HG02798 (cell line): ENCODE data around the gene TCEANC2.
"Not testable (repeated sequence)": the region's sequence is repeated elsewhere in the genome, so short reads cannot be mapped to it uniquely, and the experiment has no call there.

ENCODE experiments used
- ATAC-seq: cut with Tn5 transposase; IDR thresholded peaks from one replicate; pipeline ENCODE4 v1.9.1; 2021; ENCODE audit warnings: mild to moderate bottlenecking; ENCODE audit not compliant: unreplicated experiment, poor library complexity

TCEANC2 gene

DNA sequence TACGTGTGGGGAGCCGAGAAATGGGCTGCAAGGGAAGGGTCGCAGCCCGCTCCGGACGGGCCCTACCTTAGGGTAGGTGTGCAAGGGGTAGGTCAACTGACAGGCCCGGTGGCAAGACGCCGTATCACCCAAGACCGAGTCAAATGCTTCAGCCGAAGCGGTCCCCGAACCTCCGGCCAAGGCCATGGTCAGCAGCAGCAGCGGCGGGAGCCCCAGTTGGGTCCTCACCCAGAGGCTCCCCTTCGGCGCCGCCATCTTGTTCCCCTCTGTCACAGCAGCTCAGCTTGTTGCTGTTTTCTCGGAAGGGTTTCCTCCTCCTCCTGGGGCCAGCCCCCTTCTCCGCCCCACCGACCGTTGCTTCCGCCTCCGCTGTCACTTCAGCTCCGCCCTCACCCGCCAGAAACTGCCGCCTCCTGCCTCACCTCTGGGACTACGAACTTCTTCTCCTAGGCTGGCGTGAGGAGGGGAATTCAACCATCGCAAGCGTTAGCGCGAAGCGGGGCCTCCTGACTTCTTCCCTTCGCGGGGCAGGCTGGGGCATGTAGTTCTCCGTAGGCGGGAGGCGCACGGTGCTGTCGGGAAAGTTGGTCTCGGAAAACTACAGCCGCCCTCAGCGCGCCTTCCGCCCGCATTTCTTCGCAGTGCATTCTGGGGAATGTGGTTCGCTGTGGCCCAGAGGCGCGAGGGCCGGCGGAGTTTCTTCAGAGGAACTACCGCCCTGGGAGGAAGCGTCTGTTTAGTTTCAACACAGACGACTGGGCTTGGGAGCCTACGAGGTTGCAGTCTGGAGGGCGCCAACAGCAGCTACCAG is at the start of gene TCEANC2, which contains the start of gene TMEM59:
Gene TCEANC2 (plus strand): TSS at position 675 of the 811 bp plus-strand sequence. CDS start 815 bp downstream, outside the sequence.
Gene TMEM59 (minus strand): TSS at position 271 of the 811 bp plus-strand sequence. CDS start 16 bp downstream, at position 255.
- peak; percentile 95 for ATAC-seq

DNA sequence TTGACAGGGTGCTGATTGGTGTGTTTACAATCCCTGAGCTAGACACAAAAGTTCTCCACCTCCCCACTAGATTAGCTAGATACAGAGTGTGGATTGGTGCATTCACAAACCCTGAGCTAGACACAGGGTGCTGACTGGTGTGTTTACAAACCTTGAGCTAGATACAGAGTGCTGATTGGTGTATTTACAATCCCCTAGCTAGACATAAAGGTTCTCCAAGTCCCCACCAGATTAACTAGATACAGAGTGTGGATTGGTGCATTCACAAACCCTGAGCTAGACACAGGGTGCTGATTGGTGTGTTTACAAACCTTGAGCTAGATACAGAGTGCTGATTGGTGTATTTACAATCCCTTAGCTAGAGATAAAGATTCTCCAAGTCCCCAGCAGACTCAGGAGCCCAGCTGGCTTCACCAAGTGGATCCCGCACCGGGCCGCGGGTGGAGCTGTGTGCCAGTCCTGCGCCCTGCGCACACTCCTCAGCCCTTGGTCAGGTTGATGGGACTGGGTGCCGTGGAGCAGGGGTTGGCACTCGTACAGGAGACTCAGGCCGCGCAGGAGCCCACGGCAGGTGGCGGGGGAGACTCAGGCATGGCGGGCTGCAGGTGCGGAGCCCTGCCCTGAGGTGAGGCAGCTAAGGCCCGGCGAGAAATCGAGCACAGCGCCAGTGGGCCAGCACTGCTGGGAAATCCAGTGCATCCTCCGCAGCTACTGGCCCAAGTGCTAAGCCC is 49.5 kb upstream of the TCEANC2 start:
- ATAC-seq = not testable (repeated sequence)

GRCh38 chr1:54004481-54005049 is 48.8 kb upstream of the TCEANC2 start:
- ATAC-seq = no peak

- no peak for ATAC-seq
These were observed 46.9 kb upstream of the TCEANC2 start for GRCh38 chr1:54006508-54006907.

- ATAC-seq = no peak
These were observed 45.8 kb upstream of the TCEANC2 start for GRCh38 chr1:54007613-54008012.

DNA sequence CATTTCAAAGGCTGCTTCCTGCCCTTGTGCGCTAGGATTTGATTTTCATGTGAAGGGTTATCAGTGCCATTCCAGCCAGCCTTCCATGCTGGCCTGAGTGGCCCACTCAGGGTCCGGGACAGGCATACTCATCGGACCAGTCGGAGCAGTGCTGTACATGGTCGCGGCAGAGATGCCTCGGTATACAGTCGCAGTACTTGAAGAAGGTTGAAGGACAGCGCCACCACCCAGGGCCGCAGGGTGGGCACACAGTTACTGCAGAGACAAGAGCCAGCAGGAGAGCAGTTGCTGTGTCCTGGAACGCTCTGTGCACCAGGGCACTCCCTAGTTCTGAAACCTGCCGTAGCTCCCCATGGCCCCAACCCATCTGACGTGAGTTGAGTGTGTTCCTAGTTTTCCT is 44.5 kb upstream of the TCEANC2 start:
- no peak for ATAC-seq

GRCh38 chr1:54009406-54009805 is 44.0 kb upstream of the TCEANC2 start:
- ATAC-seq = no peak

GRCh38 chr1:54010415-54011117 is 42.8 kb upstream of the TCEANC2 start:
- ATAC-seq = no peak

DNA sequence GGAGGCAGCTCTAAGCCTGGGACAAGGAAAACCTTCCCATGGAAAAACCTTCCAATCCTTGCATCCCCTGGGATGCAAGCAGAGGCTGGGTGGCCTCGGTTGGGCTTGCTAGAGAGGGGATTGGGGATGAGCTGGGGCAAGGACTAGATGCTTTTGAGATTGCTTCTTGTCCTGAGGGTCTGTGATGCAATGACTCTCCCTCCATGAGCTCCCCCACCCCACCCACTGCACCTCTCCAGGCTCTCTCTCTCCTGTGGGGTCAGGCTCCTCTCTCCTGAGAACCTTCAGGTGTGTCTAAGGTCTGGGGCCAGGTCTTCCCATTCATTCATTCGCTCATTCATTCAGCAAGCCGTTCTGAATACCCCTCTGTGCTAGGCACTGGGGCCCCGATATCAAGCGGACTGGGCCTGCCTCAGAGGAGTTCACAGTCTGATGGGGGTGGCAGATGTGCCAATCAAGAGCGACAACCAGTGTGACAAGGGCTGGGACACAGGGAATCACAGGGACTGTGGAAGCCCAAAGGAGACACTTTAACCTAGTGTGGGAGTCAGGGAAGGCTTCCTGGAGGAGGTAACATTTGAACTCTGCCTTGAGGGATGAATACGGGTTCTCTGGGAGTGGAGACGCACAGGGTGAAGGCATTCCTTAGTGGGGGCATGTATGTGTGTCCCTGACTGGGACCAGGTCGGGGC is 41.9 kb upstream of the TCEANC2 start:
- ATAC-seq = no peak

GRCh38 chr1:54012008-54012325 is 41.4 kb upstream of the TCEANC2 start:
- ATAC-seq = no peak

DNA sequence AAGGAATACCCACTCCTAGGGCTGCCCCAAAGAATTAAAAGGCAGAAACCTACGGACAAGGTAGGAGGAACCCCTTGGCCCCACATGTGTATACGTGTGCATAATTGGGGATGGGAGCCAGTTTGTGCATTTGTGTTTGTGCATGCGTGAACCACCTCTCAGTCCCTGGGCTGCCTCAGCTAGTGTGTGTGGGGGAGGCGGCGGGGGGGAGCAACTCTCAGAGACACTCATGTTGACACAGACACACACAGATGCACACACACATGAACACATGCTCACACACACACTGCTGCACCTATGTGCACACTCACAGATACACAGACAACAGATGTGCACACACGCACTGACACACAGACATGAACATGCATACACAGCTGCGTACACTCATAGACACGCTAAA is 40.5 kb upstream of the TCEANC2 start:
- ATAC-seq = no peak

DNA sequence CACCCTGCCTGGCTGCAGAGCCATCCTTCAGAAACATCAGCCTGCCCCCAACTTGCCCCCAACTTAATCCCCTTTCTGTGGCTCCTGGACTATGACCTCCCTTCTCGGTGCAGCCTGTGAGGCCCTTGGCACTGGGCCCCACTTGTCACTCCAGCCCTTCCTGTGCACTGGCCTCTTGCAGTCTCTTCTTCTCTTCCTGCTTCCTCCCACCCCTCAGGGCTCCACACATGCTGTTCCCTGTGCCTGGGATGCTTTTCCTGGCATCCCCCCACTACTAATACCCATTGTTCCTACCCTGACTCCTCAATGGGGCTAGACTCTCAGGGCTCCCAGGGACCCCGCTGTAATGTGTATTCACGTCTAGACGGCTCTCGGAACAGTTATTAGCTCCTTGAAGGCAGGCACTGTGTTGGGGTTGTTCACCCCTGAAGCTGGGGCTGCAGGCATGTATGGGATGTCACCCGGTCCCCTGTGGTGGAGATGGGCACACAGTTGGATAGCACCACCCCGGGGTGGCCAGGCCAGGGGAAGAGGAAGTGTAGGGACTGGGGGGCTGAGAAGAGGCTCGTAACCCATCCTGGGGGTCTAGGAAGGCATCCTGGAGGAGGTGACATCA is 39.9 kb upstream of the TCEANC2 start:
- no peak for ATAC-seq

DNA sequence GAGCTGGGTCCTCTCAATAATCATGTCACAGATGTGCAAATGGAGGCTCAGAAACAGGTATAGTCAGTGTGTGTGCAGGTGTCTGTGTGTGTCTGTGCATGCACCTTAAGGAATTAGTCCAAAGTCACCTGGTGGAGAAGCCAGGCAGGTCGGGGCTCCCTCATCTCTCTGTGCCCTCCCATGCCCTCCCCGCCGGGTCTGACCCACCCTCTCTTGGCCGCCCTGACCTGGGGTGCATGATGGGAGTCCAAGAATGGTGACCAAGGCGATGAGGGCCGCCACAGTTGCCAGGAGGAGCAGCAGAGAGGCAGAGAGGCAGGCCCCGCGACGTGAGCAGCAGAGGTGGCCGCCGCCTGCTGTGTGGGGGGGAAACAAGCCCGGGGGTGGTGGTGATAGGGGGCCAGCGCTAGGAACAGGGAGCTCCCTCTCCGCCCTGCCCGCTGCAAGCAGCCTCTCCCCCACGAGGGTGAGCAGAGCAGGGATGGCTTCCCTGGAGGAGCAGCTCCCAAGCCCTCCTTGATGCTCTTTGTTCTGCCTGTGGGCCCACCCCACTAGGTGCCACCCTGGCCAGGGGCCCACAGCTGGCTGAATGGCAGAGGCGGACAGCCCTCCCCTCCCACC is 39.3 kb upstream of the TCEANC2 start:
- no peak for ATAC-seq

DNA sequence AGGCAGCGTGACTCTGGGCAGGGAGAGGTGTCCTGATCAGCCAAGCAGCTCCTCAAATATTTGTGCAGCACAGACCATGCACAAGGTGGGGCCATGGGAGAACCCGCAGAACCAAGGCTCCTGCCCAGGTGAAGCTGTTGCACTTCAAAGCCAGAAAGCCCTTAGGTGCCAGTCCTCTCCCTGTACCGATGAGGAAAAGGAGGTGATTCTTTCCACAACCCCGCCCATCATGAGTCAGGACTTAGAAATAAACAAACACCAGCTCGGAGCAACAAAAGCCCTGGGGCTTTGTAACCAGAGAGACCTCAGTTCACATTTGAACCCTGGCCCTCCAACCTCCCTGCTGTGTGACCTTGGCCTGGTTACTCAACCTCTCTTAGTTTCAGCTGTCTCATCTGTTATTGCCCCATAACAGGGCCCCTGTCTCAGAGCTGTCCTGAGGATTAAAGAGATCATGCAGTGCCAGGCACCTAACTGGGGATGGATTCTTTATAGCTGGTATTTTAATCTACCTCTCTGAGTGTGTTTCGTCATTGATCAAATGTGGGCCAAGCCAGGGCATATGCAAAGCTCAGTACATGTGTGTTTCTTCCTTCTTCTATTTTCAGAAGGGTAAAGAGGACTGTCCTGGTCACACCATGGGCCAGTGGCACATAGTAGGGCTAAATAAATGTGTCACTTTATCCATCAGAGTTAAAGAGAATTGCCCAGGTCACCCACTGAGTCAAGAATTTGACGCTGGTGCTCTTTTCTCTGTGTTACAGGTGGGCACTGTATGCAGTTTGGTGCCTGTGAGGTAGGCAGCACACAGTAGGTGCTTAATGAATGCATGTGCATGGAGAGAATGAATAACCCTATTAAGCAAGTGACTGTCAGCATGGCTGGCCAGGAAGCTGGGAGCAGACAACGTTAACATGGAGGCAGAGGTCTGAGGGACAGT is 36.8 kb upstream of the TCEANC2 start:
- ATAC-seq = no peak

DNA sequence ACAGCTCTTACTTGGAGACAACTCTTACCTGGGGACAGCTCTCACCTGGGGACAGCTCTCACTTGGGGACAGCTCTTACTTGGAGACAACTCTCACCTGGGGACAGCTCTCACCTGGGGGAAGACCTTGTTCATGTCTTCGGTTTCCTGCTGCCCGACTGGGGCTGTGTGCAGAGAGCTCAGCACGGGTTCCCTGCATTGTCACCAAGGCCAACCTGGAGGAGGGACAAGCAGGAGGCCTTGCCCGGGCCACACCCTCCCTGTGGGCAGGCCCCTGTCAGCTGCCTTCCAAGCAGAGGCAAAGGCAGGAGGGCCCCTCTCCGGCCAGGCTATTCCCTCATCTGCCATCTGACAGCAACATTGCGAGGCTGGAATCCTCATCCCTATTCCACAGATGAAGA is 35.4 kb upstream of the TCEANC2 start, which contains the start of gene LDLRAD1:
Gene LDLRAD1 (minus strand): TSS at position 208 of the 400 bp plus-strand sequence. CDS start 74 bp downstream, at position 134.
- no peak for ATAC-seq

DNA sequence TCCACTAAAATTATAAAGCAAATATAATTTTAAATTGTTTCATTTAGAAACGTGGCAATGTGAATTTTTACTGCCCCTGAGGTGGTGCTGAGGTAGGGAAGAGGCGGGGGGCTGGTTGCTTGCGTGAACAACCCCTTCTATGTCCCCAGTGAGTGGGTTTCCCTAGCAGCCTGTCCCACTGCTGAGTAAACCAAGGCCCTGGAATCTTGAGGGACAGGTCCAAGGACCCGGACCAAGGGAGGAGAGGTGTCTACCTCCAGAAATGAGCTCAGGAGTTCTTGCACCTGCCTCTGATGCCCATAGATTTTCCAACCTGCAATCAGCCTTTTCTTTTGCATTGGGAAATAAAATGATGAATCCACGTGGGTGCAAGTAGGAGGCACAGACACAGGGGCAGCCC is 34.8 kb upstream of the TCEANC2 start:
- no peak for ATAC-seq

DNA sequence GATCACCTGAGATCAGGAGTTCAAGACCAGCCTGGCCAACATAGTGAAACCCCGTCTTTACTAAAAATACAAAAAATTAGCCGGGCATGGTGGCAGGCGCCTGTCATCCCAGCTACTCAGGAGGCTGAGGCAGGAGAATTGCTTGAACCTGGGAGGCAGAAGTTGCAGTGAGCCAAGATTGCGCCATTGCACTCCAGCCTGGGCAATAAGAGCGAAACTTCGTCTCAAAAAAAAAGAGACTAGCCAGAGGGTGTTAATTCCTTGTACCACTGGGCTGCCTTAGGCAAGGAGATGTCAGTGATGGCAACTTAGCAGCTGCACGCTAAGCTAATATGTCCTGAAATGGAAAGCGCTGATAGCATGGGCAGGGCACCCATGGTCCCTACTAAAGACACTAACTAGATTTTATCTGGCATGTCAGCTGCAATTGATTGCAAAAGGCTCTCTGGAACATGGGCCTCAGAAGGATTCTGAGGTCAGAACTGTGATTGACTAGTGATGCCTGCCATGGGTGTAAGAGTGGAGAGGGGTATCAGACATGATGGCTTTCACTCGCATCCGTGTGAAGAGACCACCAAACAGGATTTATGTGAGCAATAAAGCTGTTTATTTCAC is 33.7 kb upstream of the TCEANC2 start:
- ATAC-seq = not testable (repeated sequence)

GRCh38 chr1:54024358-54024757 is 29.1 kb upstream of the TCEANC2 start:
- no peak for ATAC-seq
